COLO668 (cell line): ENCODE results near the gene LRGUK.
"Not testable (repeated sequence)": the region's sequence is repeated elsewhere in the genome, so short reads cannot be mapped to it uniquely, and the experiment has no call there.

Experiments used
- DNase-seq: peaks from one replicate; lab custom pipeline; 2025; ENCODE audit not compliant: unreplicated experiment; lab: John Stamatoyannopoulos, UW

LRGUK gene

DNA sequence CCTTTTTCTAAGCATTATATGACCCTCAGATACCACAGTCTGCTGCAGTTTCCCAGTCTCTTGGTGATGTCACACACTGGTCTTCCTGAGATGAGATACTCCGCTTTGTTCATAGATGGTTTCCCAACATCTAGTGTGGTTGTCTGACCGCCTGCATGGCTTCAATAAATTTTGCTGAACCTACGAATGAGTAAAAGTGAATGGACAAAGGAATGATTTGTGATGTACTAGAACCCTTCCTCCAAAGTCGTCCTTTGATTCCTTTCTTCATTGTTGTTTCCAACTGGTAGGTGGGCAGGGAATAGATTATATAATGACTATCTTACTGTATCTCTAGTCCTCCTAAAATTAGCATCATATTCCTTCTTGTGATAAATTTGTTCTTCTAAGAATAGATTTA, 107.1 kb downstream of the LRGUK start:
- no peak for DNase-seq

DNA sequence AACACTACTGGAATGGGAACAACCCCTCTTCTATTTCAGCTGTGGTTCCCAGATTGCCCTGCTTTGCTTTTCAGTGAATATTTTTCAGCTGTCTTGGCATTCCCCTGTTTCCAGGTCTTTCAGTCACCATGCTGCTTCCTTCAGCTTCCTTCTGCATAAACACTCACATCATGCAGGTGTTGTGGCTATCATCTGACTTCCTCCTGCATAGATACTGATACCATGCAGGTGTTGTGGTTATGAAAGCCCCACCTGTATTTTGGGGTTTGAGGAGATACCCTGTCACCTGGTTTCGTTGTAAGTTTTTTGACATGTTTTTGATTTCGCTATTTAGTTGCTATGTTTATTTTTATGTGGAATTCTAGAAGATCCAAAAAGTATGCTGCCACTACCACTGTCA, 118.1 kb downstream of the LRGUK start:
- DNase-seq: no peak

DNA sequence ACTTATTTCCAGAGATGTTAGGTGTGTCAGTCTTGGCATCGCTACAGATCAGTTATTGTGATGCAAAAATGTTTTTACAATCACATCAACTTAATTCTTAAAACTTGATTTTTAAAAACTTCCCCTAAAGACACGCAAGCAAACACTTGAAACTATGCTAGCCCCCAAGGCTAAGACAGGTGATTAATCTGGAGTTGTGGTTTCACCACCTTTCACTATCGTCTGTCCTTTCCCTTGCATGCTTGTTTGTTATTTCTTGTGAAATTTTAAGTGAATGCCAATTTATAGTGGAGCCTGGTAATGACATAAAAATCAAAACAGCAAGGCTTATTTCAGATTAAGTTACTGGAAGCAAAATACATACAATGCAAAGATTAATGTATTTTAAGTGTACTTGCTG, 119.2 kb downstream of the LRGUK start:
- DNase-seq: no peak

DNA sequence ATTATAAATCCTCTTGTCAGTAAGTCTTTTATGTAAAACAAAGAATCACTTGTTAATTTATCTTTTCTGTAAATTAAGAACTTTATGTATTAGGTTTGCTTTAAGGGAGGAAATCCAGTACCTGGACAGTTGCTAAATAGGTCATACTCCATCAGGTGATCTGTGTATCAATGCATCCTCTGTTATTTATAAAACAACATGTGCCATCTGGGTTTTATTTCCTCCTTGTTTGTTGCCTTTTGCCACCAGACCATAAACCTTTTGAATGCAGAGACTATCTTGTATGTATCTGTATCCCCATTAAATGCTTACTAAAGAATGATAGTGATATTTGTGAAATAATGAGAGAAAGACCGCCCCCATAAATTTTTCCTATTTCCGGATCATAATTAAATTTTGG, 119.6 kb downstream of the LRGUK start:
- no peak for DNase-seq

DNA sequence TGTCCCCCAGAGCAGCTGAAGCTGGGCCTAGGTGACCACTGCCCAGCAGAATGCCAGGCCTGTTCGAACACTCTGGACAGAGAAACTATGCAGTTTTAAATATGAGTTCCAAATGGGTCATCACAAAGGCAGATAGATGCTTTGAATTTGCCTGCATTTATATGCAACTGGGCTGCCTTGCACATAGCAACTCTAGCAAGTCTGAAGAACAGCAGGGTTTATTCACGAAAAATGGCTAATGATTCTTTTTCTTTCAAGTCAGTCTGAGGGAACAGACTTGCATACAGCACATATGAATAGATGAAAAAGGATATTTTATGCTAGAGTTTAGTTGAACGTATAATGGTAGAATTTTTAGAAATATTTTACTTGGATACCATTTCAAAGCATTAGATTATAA, 121.1 kb downstream of the LRGUK start:
- no peak for DNase-seq

DNA sequence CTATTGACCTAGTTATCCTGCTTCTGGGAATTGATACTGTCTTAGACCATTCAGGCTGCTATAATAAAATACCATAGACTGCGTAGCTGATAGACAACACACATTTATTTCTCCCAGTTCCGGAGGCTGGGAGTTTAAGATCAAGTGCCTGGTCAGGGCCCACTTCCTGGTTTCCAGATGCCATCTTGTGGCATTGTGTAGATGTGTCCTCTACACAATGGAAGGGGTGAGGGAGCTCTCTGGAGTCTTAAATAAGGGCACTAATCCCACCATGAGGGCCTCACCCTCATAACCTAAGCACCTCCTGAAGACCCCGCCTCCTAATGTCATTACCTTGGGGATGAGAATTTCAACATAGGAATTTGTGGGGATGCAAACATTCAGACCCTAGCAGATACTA, 127.2 kb downstream of the LRGUK start:
- DNase-seq: no peak

DNA sequence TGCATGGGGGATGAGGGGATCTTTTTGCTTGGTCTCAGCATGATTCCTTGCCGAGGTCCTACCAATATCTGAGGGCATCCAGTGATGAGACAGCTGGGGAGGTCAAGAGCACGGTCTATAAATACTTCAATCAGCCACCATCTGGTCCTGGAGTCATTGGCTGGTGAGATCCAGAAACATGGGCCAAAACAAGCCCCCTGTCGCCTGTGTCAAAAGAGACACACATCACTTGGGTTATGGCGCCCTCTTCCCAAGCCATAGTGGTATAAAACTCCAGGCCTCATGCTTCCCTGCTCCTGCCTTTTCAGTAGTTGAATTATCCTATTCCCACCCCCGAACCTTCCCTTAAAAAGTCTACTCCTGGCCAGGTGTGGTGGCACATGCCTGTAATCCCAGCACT, 128.7 kb downstream of the LRGUK start:
- no peak for DNase-seq

DNA sequence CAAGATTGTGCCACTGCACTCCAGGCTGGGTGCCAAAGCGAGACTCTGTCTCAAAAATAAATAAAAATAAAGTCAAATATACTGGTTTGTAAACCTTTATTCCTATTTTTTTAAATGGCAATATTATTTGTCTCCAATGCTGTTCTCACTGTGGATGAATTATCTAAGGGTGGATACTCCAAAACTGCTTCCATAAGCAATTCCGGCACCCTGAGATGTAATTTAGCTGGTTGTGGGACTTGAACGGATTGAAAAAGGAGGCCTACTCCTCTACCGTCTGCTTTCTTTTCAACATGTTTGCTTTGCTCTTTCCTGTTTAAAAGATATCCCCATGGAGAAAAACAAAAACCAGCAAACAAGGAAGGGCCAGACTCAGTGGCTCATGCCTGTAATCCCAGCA, 135.2 kb downstream of the LRGUK start:
- DNase-seq: no peak

DNA sequence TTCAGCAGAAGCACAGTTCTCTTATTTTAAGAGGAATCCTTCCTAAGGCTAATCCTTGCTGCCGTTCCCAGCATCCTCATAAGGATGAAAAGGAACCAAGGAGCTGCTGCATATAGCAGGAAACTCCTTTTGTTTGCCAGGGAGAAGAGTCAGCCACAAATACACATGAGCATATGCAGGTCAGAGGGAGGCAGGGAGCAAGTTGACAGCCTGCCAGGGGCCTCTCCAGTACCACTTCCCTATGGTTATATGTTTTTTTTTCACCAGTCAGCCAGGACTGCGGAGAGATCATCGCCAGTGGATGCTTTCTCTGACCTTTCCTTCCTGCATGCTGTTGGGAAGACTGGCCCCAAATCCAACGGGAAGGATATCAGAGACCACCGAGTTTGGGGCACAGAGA, 149.8 kb downstream of the LRGUK start:
- no peak for DNase-seq

DNA sequence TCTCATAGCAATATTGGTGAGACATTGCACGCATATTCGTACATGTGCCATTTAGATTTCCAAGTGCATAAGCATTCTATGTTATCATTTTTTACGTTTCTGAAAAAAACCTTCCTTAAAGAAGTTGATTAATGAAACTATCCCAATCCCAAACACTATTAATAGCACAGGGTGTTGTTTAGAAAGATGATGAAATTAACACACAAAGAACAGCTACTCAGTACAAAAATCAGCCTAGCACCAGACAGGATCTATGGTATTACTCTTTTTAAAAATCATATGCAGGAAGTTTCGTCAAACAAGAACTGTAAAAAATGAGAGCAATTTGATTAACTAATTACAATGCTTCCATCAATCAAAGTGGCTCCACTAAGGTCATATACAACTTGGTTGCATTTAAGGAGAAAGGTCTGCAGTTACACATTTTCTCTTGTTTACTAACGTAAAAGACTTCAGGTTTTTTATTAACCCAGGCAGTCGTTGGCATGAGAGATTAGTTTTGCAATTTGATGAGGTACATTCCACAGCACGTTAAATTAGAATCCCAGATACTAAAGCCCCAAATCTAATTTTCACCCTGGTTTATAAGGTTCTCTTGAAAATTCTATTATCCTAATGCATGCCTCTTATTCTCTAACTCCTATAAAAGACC, 151.5 kb downstream of the LRGUK start:
- no peak for DNase-seq

DNA sequence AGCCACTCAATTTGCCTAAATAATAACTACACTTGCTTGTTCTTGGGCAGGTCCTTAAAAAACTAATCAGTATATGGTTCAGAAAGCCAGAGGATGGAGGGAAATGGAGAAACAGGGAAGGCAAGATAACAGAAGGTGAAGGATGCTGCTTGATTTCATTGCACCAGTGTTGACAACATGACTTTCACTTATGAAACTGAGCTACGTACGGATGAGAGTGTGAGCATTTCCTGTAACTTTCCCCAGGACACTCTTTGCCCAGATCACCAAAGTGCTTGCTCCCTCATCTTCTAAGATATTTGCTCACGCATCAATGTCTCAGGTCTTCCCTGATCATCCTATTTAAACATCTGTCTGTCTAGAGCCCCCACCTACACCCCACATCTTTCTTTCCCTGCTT, 152.2 kb downstream of the LRGUK start:
- no peak for DNase-seq

DNA sequence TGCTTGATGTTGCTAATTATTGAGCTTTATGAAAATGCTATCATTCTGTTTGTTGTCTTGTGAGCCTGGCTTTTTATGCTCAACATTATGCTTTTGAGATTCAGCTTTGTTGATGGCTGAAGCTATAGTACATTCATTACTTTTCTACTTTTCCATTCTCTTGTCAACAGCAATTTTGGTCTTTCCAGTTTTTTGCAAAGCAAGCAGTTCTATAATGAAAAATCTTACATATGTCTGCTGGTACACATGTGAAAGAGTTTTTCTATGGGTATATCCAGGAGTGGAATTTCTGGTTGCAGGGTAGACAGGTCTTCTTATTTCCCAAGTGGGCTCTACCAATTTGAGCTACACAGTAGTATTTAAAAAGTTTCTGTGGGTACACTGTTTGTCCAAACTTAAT, 152.8 kb downstream of the LRGUK start:
- no peak for DNase-seq

DNA sequence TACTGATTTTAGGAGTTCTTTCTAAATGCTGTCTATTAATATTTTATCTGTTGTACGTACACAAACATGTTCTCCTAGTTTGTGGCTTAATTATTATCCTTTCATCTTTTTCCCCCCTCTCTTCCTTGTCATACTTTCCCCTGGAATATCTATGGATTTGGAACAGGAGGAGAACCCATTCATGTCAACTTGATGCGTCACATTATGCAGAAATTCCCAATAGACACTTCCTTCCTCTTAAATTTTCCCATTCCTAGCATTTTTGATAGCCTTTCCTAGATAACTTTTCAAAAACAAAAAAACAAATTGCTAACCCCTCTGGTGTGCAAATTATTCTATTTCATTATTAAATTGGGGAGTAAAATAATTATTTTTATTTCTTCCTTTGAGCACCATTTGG, 153.4 kb downstream of the LRGUK start:
- no peak for DNase-seq

DNA sequence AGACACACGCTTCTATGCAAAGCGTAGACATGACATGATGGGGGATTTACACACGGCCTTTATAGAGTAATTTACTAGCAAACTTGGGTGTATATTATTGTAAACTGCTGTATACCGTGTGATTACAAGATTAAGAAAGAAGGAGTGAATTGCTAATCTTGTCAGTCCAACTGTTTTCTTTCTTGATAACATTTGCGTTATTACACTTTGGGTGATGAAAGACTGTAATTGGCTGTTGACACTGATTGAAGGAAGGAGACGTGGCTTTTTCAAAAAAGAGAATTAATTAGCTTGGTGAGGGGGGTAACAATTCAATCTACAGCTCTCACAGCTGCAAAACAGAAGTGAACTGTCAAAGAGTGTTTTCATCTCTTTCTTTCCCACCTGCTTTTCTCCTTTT, 156.9 kb downstream of the LRGUK start:
- DNase-seq: no peak

DNA sequence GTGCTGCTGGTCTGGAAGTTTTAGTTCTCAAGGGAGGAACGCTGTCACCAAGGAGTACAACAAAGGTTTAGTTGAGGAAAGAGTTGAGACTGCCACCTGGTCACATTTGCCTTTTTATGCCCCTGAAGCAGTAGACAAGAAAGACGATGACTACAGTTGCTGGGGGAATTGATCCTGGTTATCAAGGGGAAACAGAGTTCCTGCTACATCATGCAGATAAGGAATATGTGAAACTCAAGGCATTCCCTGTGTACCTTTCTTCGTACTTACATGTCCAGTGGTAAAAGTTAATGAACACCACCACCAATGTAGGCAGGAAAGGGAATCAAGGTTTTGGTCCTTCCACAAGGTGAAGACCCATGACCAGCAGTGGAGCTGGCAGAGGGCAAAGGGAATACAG, 157.8 kb downstream of the LRGUK start:
- DNase-seq: no peak

DNA sequence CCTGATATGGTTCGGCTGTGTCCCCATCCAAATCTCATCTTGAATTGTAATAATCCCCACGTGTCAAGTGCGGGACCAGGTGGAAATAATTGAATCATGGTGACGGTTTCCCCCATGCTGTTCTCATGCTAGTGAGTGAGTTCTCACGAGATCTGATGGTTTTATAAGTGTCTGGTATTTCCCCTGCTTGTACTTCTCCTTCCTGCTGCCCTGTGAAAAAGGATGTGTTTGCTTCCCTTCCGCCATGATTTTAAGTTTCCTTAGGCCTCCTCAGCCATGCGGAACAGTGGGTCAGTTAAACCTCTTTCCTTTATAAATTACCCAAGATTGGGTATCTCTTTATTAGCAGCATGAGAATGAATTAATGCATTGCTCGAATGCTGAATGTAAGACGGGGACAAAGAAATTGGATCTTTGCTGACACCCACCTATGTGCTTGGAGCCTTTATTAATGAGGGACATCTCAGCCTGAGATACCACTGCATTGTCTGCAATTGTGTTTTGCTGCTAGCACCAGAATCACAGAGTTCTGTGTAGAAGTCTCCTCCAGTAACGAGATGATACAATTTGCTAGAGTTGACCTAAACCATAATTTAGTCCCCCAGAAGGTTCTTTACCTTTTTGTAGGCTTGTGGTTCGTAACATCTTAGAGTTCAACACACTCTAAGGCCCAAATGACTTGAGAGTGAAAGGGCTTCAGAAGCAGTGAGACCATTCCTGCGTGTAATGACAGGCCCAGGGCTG, 160.9 kb downstream of the LRGUK start:
- no peak for DNase-seq

DNA sequence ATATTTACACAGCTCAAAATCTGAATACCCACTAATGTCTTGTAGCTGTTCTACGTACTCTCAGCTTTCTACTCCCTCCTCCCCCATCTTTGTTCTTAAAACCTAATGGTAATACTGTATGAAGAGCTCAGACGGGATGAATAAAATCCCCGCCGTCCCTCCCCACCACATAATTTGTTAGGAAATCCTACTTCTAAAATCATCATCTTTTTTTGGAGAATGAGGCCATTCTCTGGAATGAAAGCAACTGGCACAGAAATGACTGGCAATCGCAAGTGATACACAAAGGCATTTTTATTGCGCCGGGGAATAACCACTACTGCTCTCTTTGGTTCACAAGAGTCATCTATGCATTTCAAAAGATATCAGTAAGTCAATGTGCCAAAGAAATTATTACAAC, 162.3 kb downstream of the LRGUK start:
- DNase-seq: no peak

DNA sequence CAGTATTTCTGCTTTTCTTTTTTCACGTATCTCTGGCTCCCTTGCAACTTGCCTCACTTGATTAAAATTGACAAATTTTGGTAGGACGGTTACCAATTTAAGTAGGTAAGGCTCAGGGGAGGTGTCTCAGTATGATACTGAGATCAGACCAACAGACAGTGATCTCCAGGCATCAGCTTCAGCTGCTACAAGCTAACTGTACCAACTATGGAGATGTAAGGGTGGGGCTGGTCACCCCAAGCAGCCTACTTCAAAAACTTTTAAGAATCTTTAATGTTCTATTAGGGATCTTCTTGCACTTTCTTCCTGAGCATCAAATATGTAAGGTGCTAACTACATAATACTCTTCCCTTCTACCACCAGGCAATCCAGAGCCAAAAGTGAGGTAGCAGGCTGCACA, 162.7 kb downstream of the LRGUK start:
- DNase-seq: no peak

DNA sequence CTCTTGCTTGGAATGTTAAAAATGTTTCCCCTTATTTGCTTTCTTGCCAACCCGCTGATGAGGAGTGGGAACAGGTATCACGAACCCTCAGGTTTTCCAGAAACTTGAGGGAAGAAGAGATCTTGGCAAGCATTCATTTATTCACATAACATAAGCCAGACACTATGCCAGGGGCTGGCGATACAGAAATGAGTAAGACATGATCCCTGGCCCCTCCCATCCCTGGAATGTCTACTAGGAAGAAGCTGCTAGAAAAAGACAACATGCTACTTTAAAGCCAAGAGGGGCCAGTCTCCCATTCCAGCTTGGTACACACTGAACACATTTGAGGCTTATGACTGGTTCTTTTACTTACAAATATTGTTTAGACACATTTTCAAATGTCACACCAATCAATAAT, 163.1 kb downstream of the LRGUK start:
- no peak for DNase-seq

DNA sequence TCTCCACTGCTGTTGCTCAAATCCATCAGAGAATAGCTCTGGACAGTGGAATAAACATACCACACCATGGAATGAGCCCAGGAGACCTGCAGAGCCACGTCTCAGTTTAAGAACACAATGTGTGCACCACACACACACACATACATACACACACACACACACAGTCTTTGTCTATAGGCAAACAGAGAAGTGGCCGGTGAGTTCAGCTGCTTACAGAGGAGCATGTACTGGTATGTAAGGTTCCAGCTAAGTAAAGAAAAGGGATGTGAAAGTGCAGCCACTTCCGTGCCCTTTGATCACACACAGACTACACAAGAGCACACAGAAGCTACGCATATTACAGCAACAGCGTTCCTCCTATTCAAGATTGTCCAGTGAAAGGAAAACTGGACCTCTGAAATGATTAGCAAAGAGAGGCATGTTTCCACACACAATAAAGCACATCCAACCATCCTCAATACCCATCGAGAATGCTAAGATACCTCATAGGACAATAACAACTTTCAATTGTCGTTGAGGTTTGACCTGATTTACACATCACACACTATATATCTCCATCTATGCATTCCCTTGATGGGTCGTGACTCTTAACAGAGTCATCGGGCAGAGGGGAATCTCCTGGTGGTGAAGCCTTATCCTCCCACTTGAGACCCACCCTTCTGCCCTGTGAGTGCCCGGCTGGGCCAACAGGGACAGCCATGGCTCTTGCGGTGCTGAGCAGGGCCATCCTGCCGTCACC, 166.0 kb downstream of the LRGUK start:
- no peak for DNase-seq

DNA sequence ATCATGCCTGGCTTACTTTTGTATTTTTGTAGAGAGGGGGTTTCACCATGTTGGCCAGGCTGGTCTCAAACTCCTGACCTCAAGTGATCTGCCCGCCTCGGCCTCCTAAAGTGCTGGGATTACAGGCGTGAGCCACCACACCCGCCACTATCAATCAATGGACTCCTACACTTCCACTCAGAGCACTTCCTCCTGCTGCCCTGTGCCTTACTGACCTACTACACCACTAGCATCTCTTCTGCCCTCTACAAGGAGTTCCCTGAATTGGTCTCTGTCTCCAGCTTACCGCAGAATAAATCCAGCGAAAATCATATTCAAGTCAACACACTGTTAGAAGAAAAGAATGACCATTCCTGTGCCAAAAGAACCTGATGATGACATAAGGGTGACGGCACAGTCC, 168.8 kb downstream of the LRGUK start:
- not testable (repeated sequence) for DNase-seq

DNA sequence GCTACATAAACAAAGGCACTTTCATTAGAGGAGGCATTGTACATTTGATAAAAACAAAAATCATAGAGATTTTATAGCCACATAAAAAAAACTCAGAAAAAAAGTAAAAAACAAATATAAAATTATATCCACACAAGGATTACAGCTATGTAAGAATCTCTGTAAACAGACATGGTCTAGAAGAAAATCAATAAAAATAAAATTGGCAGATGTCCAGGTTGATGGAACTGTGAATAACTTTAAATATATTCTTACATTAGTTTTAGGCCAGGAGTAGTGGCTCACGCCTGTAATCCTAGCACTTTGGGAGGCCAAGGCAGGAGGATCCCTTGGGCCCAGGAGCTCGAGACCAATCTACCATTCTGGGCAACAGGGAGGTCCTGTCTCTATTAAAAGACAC, 170.3 kb downstream of the LRGUK start:
- no peak for DNase-seq
